Natural killer cell (primary cell): ENCODE results near the gene KDM5A. TPM values are rescaled to one million over a fixed set of nuclear protein-coding genes. Genes with fewer than 3 reads are reported as not detected.

Experiments
- ATAC-seq, 3 donors: fragments of 150-1000 bp in 2 of 3; fragments of 200-7000 bp in 1 of 3; cut with Tn5 transposase; 1 replicate in 1 of 3; 2 replicates in 2 of 3; pipeline ENCODE4 v1.10.0; 2021; ENCODE audit warnings: mild to moderate bottlenecking in 2 of 3, moderate library complexity in 2 of 3
- DNase-seq, 2 donors: peaks; one replicate each; pipeline versions ENCODE4 v3.0.0 to v3.0.0-alpha.2; 2013 to 2021; ENCODE audit warnings: mixed read lengths in 1 of 2
- H3K27ac ChIP-seq: one replicate; pipeline ENCODE4 v1.5.1; 2013; ENCODE audit warnings: mild to moderate bottlenecking, low read length
- H3K27me3 ChIP-seq: one replicate; pipeline ENCODE4 v1.6.1; 2013; ENCODE audit warnings: low read length; ENCODE audit not compliant: control insufficient read depth, insufficient read depth
- H3K36me3 ChIP-seq: one replicate; pipeline ENCODE4 v1.6.1; 2013; ENCODE audit warnings: low read length; ENCODE audit not compliant: control insufficient read depth, insufficient read depth
- H3K4me1 ChIP-seq: one replicate; pipeline ENCODE4 v1.6.1; 2013; ENCODE audit warnings: low read length; ENCODE audit not compliant: control insufficient read depth, insufficient read depth
- H3K4me3 ChIP-seq: one replicate; pipeline ENCODE4 v1.5.1; 2013; ENCODE audit warnings: low read length
- H3K9me3 ChIP-seq: one replicate; pipeline ENCODE4 v1.6.1; 2013; ENCODE audit warnings: low read length; ENCODE audit not compliant: control insufficient read depth, insufficient read depth
- H3K27ac Mint-ChIP-seq, 2 donors: one replicate each; pipeline ENCODE4 v1.8.0; 2022; ENCODE audit warnings: mild to moderate bottlenecking in 2 of 2, mixed read lengths in 2 of 2, moderate library complexity in 1 of 2
- H3K27me3 Mint-ChIP-seq, 2 donors: one replicate each; pipeline ENCODE4 v1.8.0; 2022; ENCODE audit warnings: low read depth in 2 of 2, mixed read lengths in 2 of 2
- H3K36me3 Mint-ChIP-seq: one replicate; pipeline ENCODE4 v1.8.0; 2022; ENCODE audit warnings: mixed read lengths
- H3K4me1 Mint-ChIP-seq, 2 donors: one replicate each; pipeline ENCODE4 v1.8.0; 2022; ENCODE audit warnings: mixed read lengths in 2 of 2
- H3K4me3 Mint-ChIP-seq: one replicate; pipeline ENCODE4 v1.8.0; 2022; ENCODE audit warnings: mild to moderate bottlenecking, moderate library complexity, mixed read lengths
- H3K9me3 Mint-ChIP-seq, 2 donors: one replicate each; pipeline ENCODE4 v1.8.0; 2022; ENCODE audit warnings: mixed read lengths in 2 of 2
- WGBS: methylation state at CpG from one replicate; pipeline ENCODE4 v1.1.7; 2013; ENCODE audit warnings: missing lambda C conversion rate; ENCODE audit not compliant: insufficient coverage; 5-methylcytosine and 5-hydroxymethylcytosine counted together
- intact Hi-C: fragments of 100-400 bp; cut with micrococcal nuclease; formaldehyde crosslinking; loops from one replicate; pipeline ENCODE4 v1.14.2; 2022
- total RNA-seq, 4 donors: library from RNA; stranded (reverse); fragments of 120-200 nt in 1 of 4; gene quantifications; one replicate each; pipeline versions ENCODE4 v1.2.3 to v1.2.4, GENCODE V29; 2013 to 2022
- TF ChIP-seq, protein P1 (sequence below): fragments of 200-600 bp; IDR thresholded peaks from one replicate; pipeline ENCODE4 v1.8.0; 2022; ENCODE audit warnings: antibody characterized with exemption

KDM5A gene
- total RNA-seq, 3 donors from 2014 or later (not counting 1 experiment from before 2014, with no cell fraction given) = 175 to 194 (median 184) TPM

DNA sequence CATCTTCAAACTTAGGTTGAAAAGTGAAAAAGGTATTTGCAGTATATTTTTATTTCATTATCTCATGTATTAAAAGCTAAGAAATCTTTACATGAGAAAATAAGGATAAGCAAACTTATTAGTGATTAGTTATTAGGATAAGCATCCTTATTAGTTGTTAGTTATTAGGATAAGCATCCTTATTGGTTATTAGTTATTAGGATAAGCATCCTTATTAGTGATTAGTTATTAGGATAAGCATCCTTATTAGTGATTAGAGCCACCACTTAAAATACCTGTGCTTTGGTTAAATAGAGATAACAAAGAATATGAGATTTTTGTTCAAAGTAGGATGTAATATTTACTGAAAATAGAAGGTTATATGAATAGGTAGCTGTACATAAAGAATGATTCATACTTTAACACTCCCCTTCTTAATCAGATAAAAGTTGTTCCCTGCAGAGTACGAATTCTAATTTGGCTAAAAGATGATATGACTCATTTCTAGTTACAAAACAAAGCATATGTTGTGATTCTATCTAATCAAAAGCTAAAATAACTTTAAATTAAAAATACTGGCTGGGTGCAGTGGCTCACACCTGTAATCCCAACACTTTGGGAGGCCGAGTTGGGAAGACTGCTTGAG is 56.4 kb downstream of the KDM5A start:
- Mint-ChIP-seq H3K27me3 (no peaks in the 10 kb centered on the region), H3K4me3 (no peak overlapping the region), H3K27ac (peak overlapping the region in 1 of 2 donors; percentile 29), H3K4me1 (peaks cover 21 to 25% of the 10 kb centered on the region in 2 donors), H3K9me3 (no peaks in the 10 kb centered on the region), H3K36me3 (peaks cover 34% of the 10 kb centered on the region)
- Histone ChIP-seq H3K9me3 (no peaks in the 10 kb centered on the region), H3K27ac (no peak overlapping the region), H3K27me3 (no peaks in the 10 kb centered on the region), H3K4me3 (no peak overlapping the region), H3K36me3 (peaks cover 71% of the 10 kb centered on the region), H3K4me1 (no peaks in the 10 kb centered on the region)
- ATAC-seq = no peak
- TF ChIP-seq, protein P1, sequence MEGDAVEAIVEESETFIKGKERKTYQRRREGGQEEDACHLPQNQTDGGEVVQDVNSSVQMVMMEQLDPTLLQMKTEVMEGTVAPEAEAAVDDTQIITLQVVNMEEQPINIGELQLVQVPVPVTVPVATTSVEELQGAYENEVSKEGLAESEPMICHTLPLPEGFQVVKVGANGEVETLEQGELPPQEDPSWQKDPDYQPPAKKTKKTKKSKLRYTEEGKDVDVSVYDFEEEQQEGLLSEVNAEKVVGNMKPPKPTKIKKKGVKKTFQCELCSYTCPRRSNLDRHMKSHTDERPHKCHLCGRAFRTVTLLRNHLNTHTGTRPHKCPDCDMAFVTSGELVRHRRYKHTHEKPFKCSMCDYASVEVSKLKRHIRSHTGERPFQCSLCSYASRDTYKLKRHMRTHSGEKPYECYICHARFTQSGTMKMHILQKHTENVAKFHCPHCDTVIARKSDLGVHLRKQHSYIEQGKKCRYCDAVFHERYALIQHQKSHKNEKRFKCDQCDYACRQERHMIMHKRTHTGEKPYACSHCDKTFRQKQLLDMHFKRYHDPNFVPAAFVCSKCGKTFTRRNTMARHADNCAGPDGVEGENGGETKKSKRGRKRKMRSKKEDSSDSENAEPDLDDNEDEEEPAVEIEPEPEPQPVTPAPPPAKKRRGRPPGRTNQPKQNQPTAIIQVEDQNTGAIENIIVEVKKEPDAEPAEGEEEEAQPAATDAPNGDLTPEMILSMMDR = no peak
- intact Hi-C loops = no loop called here
- DNase-seq = no peak
- 100% methylated on average over 1 of the region's 2 CpGs for WGBS

DNA sequence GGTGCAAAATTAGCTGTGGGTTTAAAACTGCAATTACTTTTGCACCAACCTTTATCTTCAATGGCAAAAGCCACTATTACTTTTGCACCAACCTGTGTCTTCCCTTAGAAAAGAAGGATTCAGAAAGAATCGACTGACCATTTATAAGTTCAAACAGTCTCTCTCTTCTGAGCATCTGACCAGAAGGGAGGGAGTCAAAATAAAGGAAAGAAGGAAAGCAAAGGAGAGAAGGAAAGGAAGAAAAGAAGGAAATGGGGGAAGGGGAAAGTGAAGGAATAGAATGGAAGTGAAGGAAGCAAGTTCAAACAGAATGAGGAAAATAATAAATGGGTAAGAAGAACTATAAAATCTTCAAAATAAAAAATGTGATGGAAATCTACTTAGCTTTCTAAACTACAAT is 57.8 kb downstream of the KDM5A start:
- ATAC-seq (no peak), DNase-seq (no peak)
- Mint-ChIP-seq H3K27ac (peak overlapping the region in 1 of 2 donors; percentile 73), H3K4me3 (no peak overlapping the region), H3K27me3 (no peaks in the 10 kb centered on the region), H3K36me3 (peaks cover 34% of the 10 kb centered on the region), H3K9me3 (no peaks in the 10 kb centered on the region), H3K4me1 (peaks cover 25 to 26% of the 10 kb centered on the region in 2 donors)
- intact Hi-C loops = no loop called here
- peaks cover 78% of the 10 kb centered on the region for H3K36me3 ChIP-seq
- no peak overlapping the region for H3K4me3 ChIP-seq
- H3K9me3 ChIP-seq = no peaks in the 10 kb centered on the region
- H3K27me3 ChIP-seq = no peaks in the 10 kb centered on the region
- no peaks in the 10 kb centered on the region for H3K4me1 ChIP-seq
- TF ChIP-seq, protein P1 = no peak
- 100% methylated on average over 1 of the region's 1 CpG for WGBS
- H3K27ac ChIP-seq = no peak overlapping the region

DNA sequence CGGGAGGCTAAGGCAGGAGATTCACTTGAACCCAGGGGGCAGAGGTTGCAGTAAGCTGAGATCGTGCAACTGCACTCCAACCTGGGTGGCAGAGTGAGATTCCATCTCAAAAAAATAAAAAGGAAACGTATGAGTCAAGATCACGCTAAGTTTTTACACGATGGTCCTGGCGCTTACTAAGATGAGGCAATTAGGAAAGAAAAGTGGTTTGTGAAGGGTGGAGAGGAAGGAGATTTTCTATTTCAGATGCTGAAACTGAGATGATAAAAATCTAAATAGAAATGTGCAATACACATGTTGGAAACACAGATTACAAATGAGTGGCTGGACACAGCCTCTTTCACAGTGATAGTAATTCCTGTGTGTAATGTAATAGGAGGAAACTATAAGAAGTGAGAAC is 63.2 kb downstream of the KDM5A start:
- Histone ChIP-seq H3K27me3 (no peaks in the 10 kb centered on the region), H3K36me3 (peaks cover 87% of the 10 kb centered on the region), H3K4me3 (no peak overlapping the region), H3K4me1 (no peaks in the 10 kb centered on the region), H3K9me3 (no peaks in the 10 kb centered on the region), H3K27ac (no peak overlapping the region)
- intact Hi-C loops = no loop called here
- Mint-ChIP-seq H3K9me3 (no peaks in the 10 kb centered on the region), H3K36me3 (peaks cover 33% of the 10 kb centered on the region), H3K4me3 (no peak overlapping the region), H3K4me1 (peaks cover 21 to 22% of the 10 kb centered on the region in 2 donors), H3K27ac (peak overlapping the region in 1 of 2 donors; percentile 47), H3K27me3 (no peaks in the 10 kb centered on the region)
- TF ChIP-seq, protein P1 = no peak
- ATAC-seq (no peak), DNase-seq (no peak)
- WGBS = 90% methylated on average over 6 of the region's 6 CpGs

DNA sequence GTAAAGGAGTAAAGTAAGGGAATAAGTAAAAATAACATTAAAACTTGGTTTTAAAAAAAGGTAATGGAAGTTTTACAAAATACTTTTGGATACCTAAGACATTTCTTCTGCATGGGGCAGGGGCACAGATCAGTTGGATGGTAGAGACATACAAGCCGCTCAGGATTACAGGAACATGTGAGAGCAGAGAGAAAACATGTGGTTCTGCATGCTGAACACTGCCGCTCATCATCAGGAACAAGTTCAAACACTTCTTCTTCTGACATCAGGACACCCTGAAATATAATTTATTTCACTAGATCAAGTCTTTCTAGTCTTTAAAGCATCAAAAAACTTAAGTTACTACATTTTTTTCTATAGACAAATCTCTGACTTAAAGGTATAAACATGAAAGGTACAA is 65.6 kb downstream of the KDM5A start:
- WGBS = 98% methylated on average over 2 of the region's 2 CpGs
- H3K27ac Mint-ChIP-seq = no peak overlapping the region
- no peak for DNase-seq
- no peak overlapping the region for H3K27ac ChIP-seq
- H3K4me1 ChIP-seq = no peaks in the 10 kb centered on the region
- TF ChIP-seq, protein P1 = no peak
- H3K27me3 ChIP-seq = no peaks in the 10 kb centered on the region
- peaks cover 13 to 25% of the 10 kb centered on the region in 2 donors for H3K4me1 Mint-ChIP-seq
- intact Hi-C loops = no loop called here
- H3K36me3 ChIP-seq = peaks cover 93% of the 10 kb centered on the region
- H3K4me3 ChIP-seq = no peak overlapping the region
- no peak for ATAC-seq
- H3K9me3 ChIP-seq = no peaks in the 10 kb centered on the region
- H3K9me3 Mint-ChIP-seq = no peaks in the 10 kb centered on the region
- no peak overlapping the region for H3K4me3 Mint-ChIP-seq
- peaks cover 37% of the 10 kb centered on the region for H3K36me3 Mint-ChIP-seq
- no peaks in the 10 kb centered on the region for H3K27me3 Mint-ChIP-seq
